HG02798 (cell line): ENCODE measurements around the gene LDB3.

Experiments used
- ATAC-seq: cut with Tn5 transposase; IDR thresholded peaks from one replicate; pipeline ENCODE4 v1.9.1; 2021; ENCODE audit warnings: mild to moderate bottlenecking; ENCODE audit not compliant: unreplicated experiment, poor library complexity

LDB3 gene

GRCh38 chr10:86681722-86682386 is 13.5 kb downstream of the LDB3 start:
- no peak for ATAC-seq

GRCh38 chr10:86682675-86683074 is 14.4 kb downstream of the LDB3 start:
- ATAC-seq, result no peak

- no peak for ATAC-seq
These were observed 16.2 kb downstream of the LDB3 start for GRCh38 chr10:86684331-86685097.

- ATAC-seq, result no peak
These were observed 17.1 kb downstream of the LDB3 start for GRCh38 chr10:86685416-86685815.

- ATAC-seq, result no peak
These were observed 17.8 kb downstream of the LDB3 start for GRCh38 chr10:86685893-86686632.

- no peak for ATAC-seq
These were observed 18.7 kb downstream of the LDB3 start for GRCh38 chr10:86686972-86687371.

- no peak for ATAC-seq
These were observed 19.4 kb downstream of the LDB3 start for GRCh38 chr10:86687750-86688149.

- ATAC-seq, result peak; percentile 90
These were observed 20.1 kb downstream of the LDB3 start for GRCh38 chr10:86688398-86688921.

GRCh38 chr10:86689146-86689545 is 20.8 kb downstream of the LDB3 start:
- ATAC-seq, result no peak

GRCh38 chr10:86690231-86690630 is 21.9 kb downstream of the LDB3 start:
- ATAC-seq, result no peak

- ATAC-seq, result no peak
These were observed 22.4 kb downstream of the LDB3 start for GRCh38 chr10:86690657-86691084.

- ATAC-seq, result no peak
These were observed 23.2 kb downstream of the LDB3 start for GRCh38 chr10:86691333-86692022.

GRCh38 chr10:86692023-86692514 is 23.8 kb downstream of the LDB3 start:
- no peak for ATAC-seq

GRCh38 chr10:86692664-86693063 is 24.4 kb downstream of the LDB3 start:
- no peak for ATAC-seq

GRCh38 chr10:86693275-86693674 is 25.0 kb downstream of the LDB3 start:
- ATAC-seq, result no peak

GRCh38 chr10:86693721-86694369 is 25.5 kb downstream of the LDB3 start:
- ATAC-seq, result no peak

GRCh38 chr10:86698207-86698940 is 30.1 kb downstream of the LDB3 start:
- no peak for ATAC-seq

- ATAC-seq, result no peak
These were observed 30.8 kb downstream of the LDB3 start for GRCh38 chr10:86699125-86699524.

- ATAC-seq, result no peak
These were observed 31.2 kb downstream of the LDB3 start for GRCh38 chr10:86699541-86699940.
